HEK293 (cell line): ENCODE measurements around the gene SLC51A.

Experiments
- CTCF ChIA-PET: fragments of 350-600 bp; formaldehyde crosslinking; extraction: SDS; loops from one replicate; lab custom pipeline; 2021; ENCODE audit warnings: antibody characterized with exemption; lab: Yijun Ruan, JAX
- POLR2A ChIA-PET: fragments of 300-600 bp; formaldehyde crosslinking; extraction: SDS; loops from one replicate; lab custom pipeline; 2020; ENCODE audit warnings: antibody characterized with exemption, inconsistent platforms; lab: Yijun Ruan, JAX
- H3K27ac ChIP-seq: fragments of 200-500 bp; sonication (Bioruptor generic); 2 replicates; pipeline ENCODE4 v1.5.1; 2014; ENCODE audit warnings: low read depth, low read length, control low read depth, inconsistent platforms; ENCODE audit errors: extremely low read depth
- H3K36me3 ChIP-seq, 2 experiments: fragments of 200-500 bp in 1 of 2; sonication (Bioruptor generic) in 1 of 2; 1 replicate in 1 of 2; 2 replicates in 1 of 2; pipeline ENCODE4 v1.5.1; 2014 to 2017; ENCODE audit warnings: inconsistent platforms in 2 of 2, low read length in 2 of 2; ENCODE audit not compliant: control insufficient read depth in 2 of 2, insufficient read depth in 1 of 2
- H3K4me1 ChIP-seq: fragments of 200-500 bp; sonication (Bioruptor generic); 2 replicates; pipeline ENCODE4 v1.5.1; 2014; ENCODE audit warnings: mild to moderate bottlenecking, low read length, inconsistent platforms; ENCODE audit not compliant: control insufficient read depth, insufficient read depth
- H3K4me3 ChIP-seq: 2 replicates; pipeline ENCODE4 v1.5.1; 2011; ENCODE audit warnings: low read depth, mild to moderate bottlenecking, control low read depth, low read length, moderate library complexity
- H3K9me3 ChIP-seq: fragments of 200-500 bp; sonication (Bioruptor generic); 2 replicates; pipeline ENCODE4 v1.5.1; 2014; ENCODE audit warnings: low read depth, low read length, inconsistent platforms; ENCODE audit not compliant: control insufficient read depth, insufficient read depth
- ATF2 ChIP-seq: fragments of 450-650 bp; formaldehyde crosslinking; IDR thresholded peaks from 2 replicates; pipeline ENCODE4 v1.5.1; 2016; ENCODE audit warnings: missing biosample characterization, missing genetic modification characterization, low read depth
- KLF9 ChIP-seq: fragments of 450-650 bp; formaldehyde crosslinking; IDR thresholded peaks from 2 replicates; pipeline ENCODE4 v1.5.1; 2016; ENCODE audit warnings: missing biosample characterization, missing genetic modification characterization, low read depth
- MYNN ChIP-seq: fragments of 450-650 bp; formaldehyde crosslinking; IDR thresholded peaks from 2 replicates; pipeline ENCODE4 v1.5.1; 2016; ENCODE audit warnings: missing biosample characterization, missing genetic modification characterization, borderline replicate concordance
- SETDB1 ChIP-seq: IDR thresholded peaks from one replicate; pipeline ENCODE4 v1.6.1; 2017; ENCODE audit warnings: mild to moderate bottlenecking, low read length, moderate library complexity, mixed read lengths; ENCODE audit not compliant: insufficient read length
- ZBTB21 ChIP-seq: fragments of 450-650 bp; formaldehyde crosslinking; IDR thresholded peaks from 2 replicates; pipeline ENCODE4 v1.5.1; 2017; ENCODE audit warnings: missing biosample characterization, missing genetic modification characterization
- ZFHX2 ChIP-seq: fragments of 450-650 bp; formaldehyde crosslinking; conservative IDR thresholded peaks from 2 replicates; pipeline ENCODE4 v1.5.1; 2016; ENCODE audit warnings: missing biosample characterization, missing genetic modification characterization
- ZIC2 ChIP-seq: fragments of 450-650 bp; formaldehyde crosslinking; IDR thresholded peaks from 2 replicates; pipeline ENCODE4 v1.5.1; 2016; ENCODE audit warnings: missing biosample characterization, missing genetic modification characterization
- ZNF266 ChIP-seq: fragments of 450-650 bp; formaldehyde crosslinking; IDR thresholded peaks from 2 replicates; pipeline ENCODE4 v1.5.1; 2016; ENCODE audit warnings: missing biosample characterization, missing genetic modification characterization, low read depth
- ZNF280C ChIP-seq: fragments of 450-650 bp; formaldehyde crosslinking; IDR thresholded peaks from 2 replicates; pipeline ENCODE4 v1.5.1; 2016; ENCODE audit warnings: missing biosample characterization, missing genetic modification characterization
- ZNF473 ChIP-seq: fragments of 450-650 bp; formaldehyde crosslinking; IDR thresholded peaks from 2 replicates; pipeline ENCODE4 v1.5.1; 2017; ENCODE audit warnings: missing biosample characterization, missing genetic modification characterization
- ZNF530 ChIP-seq: fragments of 450-650 bp; formaldehyde crosslinking; IDR thresholded peaks from 2 replicates; pipeline ENCODE4 v1.5.1; 2016; ENCODE audit warnings: low read depth, missing biosample characterization, missing genetic modification characterization
- ZNF571 ChIP-seq: fragments of 450-650 bp; formaldehyde crosslinking; IDR thresholded peaks from 2 replicates; pipeline ENCODE4 v1.5.0; 2017; ENCODE audit warnings: missing biosample characterization, missing genetic modification characterization
- ZNF707 ChIP-seq: fragments of 450-650 bp; formaldehyde crosslinking; IDR thresholded peaks from 2 replicates; pipeline ENCODE4 v1.5.1; 2016; ENCODE audit warnings: missing biosample characterization, missing genetic modification characterization
- ZNF792 ChIP-seq: fragments of 450-650 bp; formaldehyde crosslinking; IDR thresholded peaks from 2 replicates; pipeline ENCODE4 v1.5.1; 2016; ENCODE audit warnings: missing biosample characterization, missing genetic modification characterization
- ZNF837 ChIP-seq: fragments of 450-650 bp; formaldehyde crosslinking; IDR thresholded peaks from 2 replicates; pipeline ENCODE4 v1.5.1; 2016; ENCODE audit warnings: missing biosample characterization, missing genetic modification characterization
- ZSCAN30 ChIP-seq: fragments of 450-650 bp; IDR thresholded peaks from 2 replicates; pipeline ENCODE4 v1.5.1; 2018; ENCODE audit warnings: missing biosample characterization, mild to moderate bottlenecking, missing genetic modification characterization, moderate library complexity

SLC51A gene

GRCh38 chr3:196218155-196218712 lies 1.9 kb downstream of the SLC51A start:
- H3K27ac ChIP-seq = no peak overlapping the region
- no peaks in the 10 kb centered on the region for H3K4me1 ChIP-seq
- H3K36me3 ChIP-seq = no peaks in the 10 kb centered on the region
- ChIA-PET CTCF (interaction anchor here (0.6 to 0.7 kb wide), 2 partner anchors 22 to 475 kb away, joined by 3 to 7 read pairs; no protein-coding TSS in a partner anchor), POLR2A (no interaction called here)
- no peak overlapping the region for H3K4me3 ChIP-seq
- H3K9me3 ChIP-seq = no peaks in the 10 kb centered on the region
- TF ChIP-seq ZFHX2 (tag by site-specific recombination) (no peak), ZNF792 (tag by site-specific recombination) (no peak), ZNF837 (no peak), SETDB1 (no peak), ATF2 (tag by site-specific recombination) (no peak), ZBTB21 (tag by site-specific recombination) (no peak), ZNF571 (tag by site-specific recombination) (no peak)

- CTCF ChIA-PET = interaction anchor here (1.1 kb wide), 1 partner anchor 12 kb away, joined by 3 read pairs; no protein-coding TSS in a partner anchor
- no peak overlapping the region for H3K4me3 ChIP-seq
- no peak overlapping the region for H3K27ac ChIP-seq
Measured at GRCh38 chr3:196219194-196219969, 3.0 kb downstream of the SLC51A start.

GRCh38 chr3:196219970-196220311 lies 3.6 kb downstream of the SLC51A start:
- POLR2A ChIA-PET = no interaction called here

More at GRCh38 chr3:196219194-196219969, 3.0 kb downstream of the SLC51A start:
- no peaks in the 10 kb centered on the region for H3K36me3 ChIP-seq
- no peaks in the 10 kb centered on the region for H3K4me1 ChIP-seq
- TF ChIP-seq ZFHX2 (tag by site-specific recombination) (peak; percentile 21; the same call in 1 of the 2 replicates), ZNF266 (tag by site-specific recombination) (no peak), KLF9 (tag by site-specific recombination) (peak; percentile 77), ZNF473 (no peak), ZIC2 (tag by site-specific recombination) (peak; percentile 65), MYNN (tag by site-specific recombination) (0 out of 2 replicates have a peak, but pooled peaks have one; percentile 36)
- H3K9me3 ChIP-seq = no peaks in the 10 kb centered on the region
- POLR2A ChIA-PET = no interaction called here

More at GRCh38 chr3:196219970-196220311, 3.6 kb downstream of the SLC51A start:
- CTCF ChIA-PET = interaction anchor here (1.1 kb wide), 1 partner anchor 13 kb away, joined by 3 read pairs; no protein-coding TSS in a partner anchor
- H3K4me1 ChIP-seq = no peaks in the 10 kb centered on the region
- TF ChIP-seq ZNF530 (no peak), ZSCAN30 (tag by site-specific recombination) (no peak), ZNF280C (no peak), ZNF707 (tag by site-specific recombination) (no peak)
- H3K36me3 ChIP-seq = no peaks in the 10 kb centered on the region
- no peaks in the 10 kb centered on the region for H3K9me3 ChIP-seq
- H3K4me3 ChIP-seq = no peak overlapping the region
- H3K27ac ChIP-seq = no peak overlapping the region
